HUES64 (cell line): ENCODE results near the gene ERBB2.
A peak's percentile ranks its signal among the peaks of the same experiment; 100 is the strongest.

ENCODE experiments used
- H3K27ac ChIP-seq: 2 replicates; pipeline ENCODE4 v1.7.0; 2013; ENCODE audit warnings: low read depth, low read length, inconsistent platforms
- H3K27me3 ChIP-seq: 2 replicates; pipeline ENCODE4 v1.6.1; 2013; ENCODE audit warnings: mild to moderate bottlenecking, low read length; ENCODE audit not compliant: insufficient read depth
- H3K36me3 ChIP-seq: 2 replicates; pipeline ENCODE4 v1.6.1; 2013; ENCODE audit warnings: mild to moderate bottlenecking, low read length; ENCODE audit not compliant: insufficient read depth
- H3K4me1 ChIP-seq: 2 replicates; pipeline ENCODE4 v1.6.1; 2013; ENCODE audit warnings: mild to moderate bottlenecking, low read length, moderate library complexity; ENCODE audit not compliant: insufficient read depth
- H3K4me3 ChIP-seq: 2 replicates; pipeline ENCODE4 v1.5.1; 2013; ENCODE audit warnings: mild to moderate bottlenecking, low read length, moderate library complexity
- H3K9ac ChIP-seq: 2 replicates; pipeline ENCODE4 v1.6.1; 2013; ENCODE audit warnings: mild to moderate bottlenecking, low read depth, low read length
- H3K9me3 ChIP-seq: 2 replicates; pipeline ENCODE4 v1.6.1; 2013; ENCODE audit warnings: low read depth, low read length; ENCODE audit not compliant: insufficient read depth
- WGBS: fragments of 150-250, 120-280 bp; methylation state at CpG from one replicate; pipeline ENCODE4 v1.1.7; 2013; ENCODE audit warnings: missing lambda C conversion rate; 5-methylcytosine and 5-hydroxymethylcytosine counted together

The ERBB2 gene

DNA sequence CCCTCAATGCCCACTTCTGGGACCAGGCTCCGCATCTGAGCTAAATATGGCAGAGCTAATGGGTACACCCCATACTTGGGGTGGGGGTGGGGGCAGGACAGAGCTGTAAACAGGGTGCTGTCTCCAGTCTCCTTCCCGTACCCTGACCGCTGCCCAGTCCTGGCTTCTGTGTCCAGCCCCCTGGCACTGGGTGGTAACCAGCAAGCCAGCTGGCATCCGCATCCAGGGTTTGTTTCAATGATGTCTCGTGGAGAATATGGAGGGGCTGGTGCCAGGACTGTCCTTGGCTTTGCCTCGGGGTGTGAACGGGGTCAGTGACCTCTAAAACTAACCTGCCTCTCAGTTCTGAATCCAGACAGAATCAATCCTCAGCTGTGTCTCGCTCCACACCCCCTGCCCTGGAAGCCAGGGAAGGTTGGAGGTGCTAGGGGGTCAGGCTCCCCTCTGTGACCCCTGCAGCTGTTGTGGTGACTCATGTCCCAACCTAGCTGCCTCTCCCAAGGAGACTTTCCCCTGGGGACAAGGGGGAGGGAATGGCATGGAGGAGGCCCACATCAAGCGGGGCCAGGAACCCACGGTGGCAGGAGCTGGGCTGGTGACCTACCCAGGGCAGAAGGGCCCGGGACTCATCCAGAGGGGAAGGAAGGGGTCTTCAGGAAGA lies 33.1 kb upstream of the ERBB2 start:
- WGBS, result 73% methylated on average over 11 of the region's 11 CpGs
- Histone ChIP-seq H3K9ac (no peak overlapping the region), H3K27me3 (peaks cover 44% of the 10 kb centered on the region)

DNA sequence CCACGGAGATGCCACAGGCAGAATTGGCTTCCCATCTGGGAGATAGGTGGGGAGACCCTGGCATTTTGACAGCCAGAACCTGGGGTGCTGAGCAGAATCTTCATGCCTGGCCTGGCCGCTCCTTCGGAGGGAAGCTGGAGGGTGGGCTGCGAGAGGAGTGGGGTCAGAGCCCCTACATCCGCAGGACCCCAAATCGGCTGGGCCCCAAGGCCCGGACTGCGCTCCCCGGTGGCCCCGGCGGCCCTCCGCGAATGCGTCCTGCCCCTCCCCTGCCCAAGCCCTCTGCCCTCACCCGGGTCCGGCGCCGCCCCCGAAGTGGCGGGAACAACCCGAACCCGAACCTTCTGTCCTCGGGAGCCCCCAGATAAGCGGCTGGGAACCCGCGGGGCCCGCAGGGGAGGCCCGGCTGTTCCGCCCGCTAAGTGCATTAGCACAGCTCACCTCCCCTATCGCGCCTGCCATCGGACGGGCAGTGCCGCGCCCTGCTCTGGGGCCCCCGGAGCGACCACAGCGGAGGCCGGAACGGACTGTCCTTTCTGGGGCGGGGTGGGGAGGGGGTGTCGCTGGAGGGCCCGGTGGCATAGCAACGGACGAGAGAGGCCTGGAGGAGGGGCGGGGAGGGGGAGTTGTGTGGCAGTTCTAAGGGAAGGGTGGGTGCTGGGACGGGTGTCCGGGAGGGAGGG lies 32.5 kb upstream of the ERBB2 start:
- WGBS, result 4% methylated on average over 49 of the region's 49 CpGs
- peaks cover 21% of the 10 kb centered on the region for H3K4me1 ChIP-seq
- H3K36me3 ChIP-seq, result no peaks in the 10 kb centered on the region
- no peak overlapping the region for H3K9ac ChIP-seq
- no peak overlapping the region for H3K27ac ChIP-seq
- H3K9me3 ChIP-seq, result no peaks in the 10 kb centered on the region
- H3K27me3 ChIP-seq, result peaks cover 44% of the 10 kb centered on the region
- peak overlapping the region; percentile 54 for H3K4me3 ChIP-seq

More for the DNA sequence above, 33.1 kb upstream of the ERBB2 start:
- H3K4me1 ChIP-seq, result peaks cover 21% of the 10 kb centered on the region
- H3K27ac ChIP-seq, result no peak overlapping the region
- no peaks in the 10 kb centered on the region for H3K9me3 ChIP-seq
- peak overlapping the region; percentile 54; the same call in 1 of the 2 replicates for H3K4me3 ChIP-seq
- no peaks in the 10 kb centered on the region for H3K36me3 ChIP-seq

- no peaks in the 10 kb centered on the region for H3K9me3 ChIP-seq
- H3K4me1 ChIP-seq, result peaks cover 17% of the 10 kb centered on the region
- H3K27ac ChIP-seq, result no peak within 1 kb of the TSS
- 2% methylated on average over 85 of the region's 85 CpGs for WGBS
- H3K9ac ChIP-seq, result peak within 1 kb of the TSS; percentile 55; the same call in 1 of the 2 replicates
- H3K4me3 ChIP-seq, result peak within 1 kb of the TSS; percentile 54
- H3K36me3 ChIP-seq, result no peaks in the 10 kb centered on the region
- peaks cover 44% of the 10 kb centered on the region for H3K27me3 ChIP-seq
Observed at GRCh38 chr17:39667945-39668924, 31.6 kb upstream of the ERBB2 start, which contains the start of gene PNMT. TSS of gene PNMT (plus strand) at chr17:39668453. CDS start at chr17:39668476, 23 bp downstream.

DNA sequence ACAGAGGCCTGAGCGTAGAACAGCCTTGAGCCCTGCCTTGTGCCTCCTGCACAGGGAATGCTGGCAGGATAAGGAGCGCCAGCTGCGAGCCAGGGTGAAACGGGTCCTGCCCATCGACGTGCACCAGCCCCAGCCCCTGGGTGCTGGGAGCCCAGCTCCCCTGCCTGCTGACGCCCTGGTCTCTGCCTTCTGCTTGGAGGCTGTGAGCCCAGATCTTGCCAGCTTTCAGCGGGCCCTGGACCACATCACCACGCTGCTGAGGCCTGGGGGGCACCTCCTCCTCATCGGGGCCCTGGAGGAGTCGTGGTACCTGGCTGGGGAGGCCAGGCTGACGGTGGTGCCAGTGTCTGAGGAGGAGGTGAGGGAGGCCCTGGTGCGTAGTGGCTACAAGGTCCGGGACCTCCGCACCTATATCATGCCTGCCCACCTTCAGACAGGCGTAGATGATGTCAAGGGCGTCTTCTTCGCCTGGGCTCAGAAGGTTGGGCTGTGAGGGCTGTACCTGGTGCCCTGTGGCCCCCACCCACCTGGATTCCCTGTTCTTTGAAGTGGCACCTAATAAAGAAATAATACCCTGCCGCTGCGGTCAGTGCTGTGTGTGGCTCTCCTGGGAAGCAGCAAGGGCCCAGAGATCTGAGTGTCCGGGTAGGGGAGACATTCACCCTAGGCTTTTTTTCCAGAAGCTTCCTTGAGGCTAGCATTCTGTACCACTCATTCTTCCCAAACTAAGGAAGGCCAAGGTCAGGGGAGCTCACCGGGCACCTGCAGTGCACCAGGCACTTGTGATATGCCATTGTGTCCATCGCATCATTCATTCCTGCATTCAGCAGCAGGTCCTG lies 29.7 kb upstream of the ERBB2 start:
- 0 out of 2 replicates have a peak, but pooled peaks cover under 1% of the 10 kb centered on the region for H3K4me1 ChIP-seq
- H3K36me3 ChIP-seq, result no peaks in the 10 kb centered on the region
- H3K9me3 ChIP-seq, result no peaks in the 10 kb centered on the region
- peaks cover 44% of the 10 kb centered on the region for H3K27me3 ChIP-seq
- no peak overlapping the region for H3K4me3 ChIP-seq
- H3K9ac ChIP-seq, result no peak overlapping the region
- WGBS, result 93% methylated on average over 23 of the region's 23 CpGs
- H3K27ac ChIP-seq, result no peak overlapping the region

GRCh38 chr17:39670746-39671145 lies 29.1 kb upstream of the ERBB2 start:
- no peak overlapping the region for H3K27ac ChIP-seq
- H3K4me3 ChIP-seq, result no peak overlapping the region
- no peak overlapping the region for H3K9ac ChIP-seq
- no peaks in the 10 kb centered on the region for H3K9me3 ChIP-seq
- no peaks in the 10 kb centered on the region for H3K36me3 ChIP-seq
- no peaks in the 10 kb centered on the region for H3K4me1 ChIP-seq
- H3K27me3 ChIP-seq, result peaks cover 41% of the 10 kb centered on the region
- WGBS, result 78% methylated on average over 4 of the region's 4 CpGs

- no peaks in the 10 kb centered on the region for H3K4me1 ChIP-seq
- H3K9ac ChIP-seq, result no peak overlapping the region
Observed at GRCh38 chr17:39671651-39672521, 28.0 kb upstream of the ERBB2 start.

GRCh38 chr17:39672522-39673334 lies 27.1 kb upstream of the ERBB2 start:
- H3K9me3 ChIP-seq, result no peaks in the 10 kb centered on the region
- peaks cover 22% of the 10 kb centered on the region for H3K27me3 ChIP-seq
- no peak overlapping the region for H3K4me3 ChIP-seq
- H3K4me1 ChIP-seq, result no peaks in the 10 kb centered on the region
- peaks cover 7% of the 10 kb centered on the region; the same call in 1 of the 2 replicates for H3K36me3 ChIP-seq
- 91% methylated on average over 15 of the region's 15 CpGs for WGBS
- no peak overlapping the region for H3K27ac ChIP-seq
- no peak overlapping the region for H3K9ac ChIP-seq

More at GRCh38 chr17:39671651-39672521, 28.0 kb upstream of the ERBB2 start:
- Histone ChIP-seq H3K9me3 (no peaks in the 10 kb centered on the region), H3K4me3 (no peak overlapping the region), H3K27ac (no peak overlapping the region), H3K36me3 (peaks cover 5% of the 10 kb centered on the region; the same call in 1 of the 2 replicates), H3K27me3 (peaks cover 30% of the 10 kb centered on the region)
- 78% methylated on average over 19 of the region's 19 CpGs for WGBS

DNA sequence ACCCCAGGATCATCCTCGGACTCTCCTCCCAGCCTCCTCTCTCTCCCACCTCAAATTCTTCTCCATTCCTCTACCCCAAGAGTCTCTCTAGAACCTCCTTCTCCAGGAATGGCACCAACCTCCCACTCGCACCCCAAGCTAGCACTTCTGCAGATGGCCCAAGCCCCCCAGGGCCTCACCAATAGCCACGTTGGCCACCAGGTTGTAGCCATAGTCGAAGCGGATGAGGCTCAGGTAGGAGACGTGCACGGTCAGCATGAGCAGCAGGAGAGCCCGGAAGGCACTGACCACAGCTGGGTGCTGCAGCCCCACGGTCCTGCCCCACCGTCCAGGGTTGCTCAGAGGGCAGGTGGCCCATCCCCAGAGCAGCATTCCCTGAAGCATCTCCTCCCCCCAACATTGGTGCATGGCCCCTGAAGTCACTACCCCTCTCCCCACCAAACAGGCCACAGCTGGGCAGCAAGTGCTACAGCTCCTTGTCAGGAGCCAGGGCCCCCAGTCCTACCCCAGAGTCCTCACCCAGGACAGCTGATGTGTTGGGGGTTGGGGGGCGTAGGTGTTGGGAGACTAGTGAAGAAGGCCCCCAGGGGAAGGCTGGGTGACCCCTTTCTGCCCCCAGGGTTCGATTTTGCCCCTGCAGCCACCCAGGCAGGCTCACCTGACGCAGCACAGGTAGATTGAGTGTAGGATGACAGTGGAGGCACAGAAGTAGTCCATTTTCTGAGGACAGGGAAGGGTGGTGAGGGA lies 26.4 kb upstream of the ERBB2 start:
- Histone ChIP-seq H3K36me3 (peaks cover 7% of the 10 kb centered on the region; the same call in 1 of the 2 replicates), H3K9ac (no peak overlapping the region), H3K27ac (no peak overlapping the region), H3K27me3 (peaks cover 14% of the 10 kb centered on the region), H3K4me1 (no peaks in the 10 kb centered on the region; the same call in 1 of the 2 replicates), H3K4me3 (no peak overlapping the region), H3K9me3 (no peaks in the 10 kb centered on the region)
- WGBS, result 83% methylated on average over 13 of the region's 13 CpGs
